Effector CD8-positive, alpha-beta T cell (primary cell): ENCODE measurements around the gene NRXN3.
"Not testable (repeated sequence)": the region's sequence is repeated elsewhere in the genome, so short reads cannot be mapped to it uniquely, and the experiment has no call there.

Experiments
- DNase-seq: peaks from one replicate; lab custom pipeline; 2025; lab: John Stamatoyannopoulos, UW

NRXN3 gene

GRCh38 chr14:79077096-79077495, 906.9 kb downstream of the NRXN3 start:
- DNase-seq, result no peak

GRCh38 chr14:79080040-79080439, 909.9 kb downstream of the NRXN3 start:
- no peak for DNase-seq

GRCh38 chr14:79082883-79083282, 912.7 kb downstream of the NRXN3 start:
- no peak for DNase-seq

- no peak for DNase-seq
Measured at GRCh38 chr14:79083356-79083755, 913.2 kb downstream of the NRXN3 start.

- DNase-seq, result no peak
Measured at GRCh38 chr14:79084861-79085260, 914.7 kb downstream of the NRXN3 start.

- DNase-seq, result no peak
Measured at GRCh38 chr14:79089576-79089975, 919.4 kb downstream of the NRXN3 start.

GRCh38 chr14:79090641-79091180, 920.5 kb downstream of the NRXN3 start:
- no peak for DNase-seq

- no peak for DNase-seq
Measured at GRCh38 chr14:79091381-79091963, 921.3 kb downstream of the NRXN3 start.

GRCh38 chr14:79093531-79093930, 923.4 kb downstream of the NRXN3 start:
- DNase-seq, result no peak

- DNase-seq, result no peak
Measured at GRCh38 chr14:79094951-79095350, 924.8 kb downstream of the NRXN3 start.

- DNase-seq, result no peak
Measured at GRCh38 chr14:79096811-79097210, 926.6 kb downstream of the NRXN3 start.

- no peak for DNase-seq
Measured at GRCh38 chr14:79098324-79098723, 928.2 kb downstream of the NRXN3 start.

- DNase-seq, result no peak
Measured at GRCh38 chr14:79100578-79100977, 930.4 kb downstream of the NRXN3 start.

GRCh38 chr14:79101388-79101787, 931.2 kb downstream of the NRXN3 start:
- no peak for DNase-seq

GRCh38 chr14:79103764-79104163, 933.6 kb downstream of the NRXN3 start:
- no peak for DNase-seq

GRCh38 chr14:79110564-79110963, 940.4 kb downstream of the NRXN3 start:
- DNase-seq, result not testable (repeated sequence)

- DNase-seq, result no peak
Measured at GRCh38 chr14:79111987-79112501, 941.9 kb downstream of the NRXN3 start.

- DNase-seq, result no peak
Measured at GRCh38 chr14:79117561-79117960, 947.4 kb downstream of the NRXN3 start.

- no peak for DNase-seq
Measured at GRCh38 chr14:79118291-79118690, 948.1 kb downstream of the NRXN3 start.

- DNase-seq, result no peak
Measured at GRCh38 chr14:79134361-79134760, 964.2 kb downstream of the NRXN3 start.

- DNase-seq, result no peak
Measured at GRCh38 chr14:79136071-79137044, 966.2 kb downstream of the NRXN3 start.

- no peak for DNase-seq
Measured at GRCh38 chr14:79137045-79137430, 966.9 kb downstream of the NRXN3 start.

- DNase-seq, result no peak
Measured at GRCh38 chr14:79137836-79138235, 967.7 kb downstream of the NRXN3 start.
